ENCODE results near the gene PPP1R3D.
A peak's percentile ranks its signal among the peaks of the same experiment; 100 is the strongest.
"Not testable (repeated sequence)": the region's sequence is repeated elsewhere in the genome, so short reads cannot be mapped to it uniquely, and the experiment has no call there.

Gene PPP1R3D

DNA sequence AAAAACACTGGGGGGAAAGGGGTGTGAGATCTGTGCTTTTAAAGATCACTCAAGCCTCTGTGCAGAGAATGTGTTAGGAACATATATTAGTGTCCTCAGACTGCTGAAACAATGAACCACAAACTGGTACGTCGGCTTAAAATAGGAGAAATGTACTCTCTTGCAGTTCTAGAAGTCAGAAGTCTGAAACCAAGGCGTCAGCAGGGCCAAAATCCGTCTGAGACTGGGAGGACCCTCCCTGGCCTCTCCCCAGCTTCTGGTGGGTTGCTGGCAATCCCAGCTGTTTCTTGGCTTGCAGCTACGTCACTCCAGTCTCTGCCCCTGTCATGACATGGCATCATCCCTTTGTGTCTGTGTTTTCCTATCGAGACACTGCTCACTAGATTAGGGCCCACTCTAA, 22.1 kb upstream of the PPP1R3D start:
- no peak for DNase-seq (ENCODE audit: low spot score)
- in situ Hi-C loops (cut with MboI; ENCODE audit: low pct_unique_long_range_greater_than_20kb, low sequenced_read_pairs, unreplicated experiment), result no loop called here
- TF ChIP-seq, protein P1, sequence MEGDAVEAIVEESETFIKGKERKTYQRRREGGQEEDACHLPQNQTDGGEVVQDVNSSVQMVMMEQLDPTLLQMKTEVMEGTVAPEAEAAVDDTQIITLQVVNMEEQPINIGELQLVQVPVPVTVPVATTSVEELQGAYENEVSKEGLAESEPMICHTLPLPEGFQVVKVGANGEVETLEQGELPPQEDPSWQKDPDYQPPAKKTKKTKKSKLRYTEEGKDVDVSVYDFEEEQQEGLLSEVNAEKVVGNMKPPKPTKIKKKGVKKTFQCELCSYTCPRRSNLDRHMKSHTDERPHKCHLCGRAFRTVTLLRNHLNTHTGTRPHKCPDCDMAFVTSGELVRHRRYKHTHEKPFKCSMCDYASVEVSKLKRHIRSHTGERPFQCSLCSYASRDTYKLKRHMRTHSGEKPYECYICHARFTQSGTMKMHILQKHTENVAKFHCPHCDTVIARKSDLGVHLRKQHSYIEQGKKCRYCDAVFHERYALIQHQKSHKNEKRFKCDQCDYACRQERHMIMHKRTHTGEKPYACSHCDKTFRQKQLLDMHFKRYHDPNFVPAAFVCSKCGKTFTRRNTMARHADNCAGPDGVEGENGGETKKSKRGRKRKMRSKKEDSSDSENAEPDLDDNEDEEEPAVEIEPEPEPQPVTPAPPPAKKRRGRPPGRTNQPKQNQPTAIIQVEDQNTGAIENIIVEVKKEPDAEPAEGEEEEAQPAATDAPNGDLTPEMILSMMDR (IDR thresholded peaks at IDR 0.05; ENCODE audit: extremely low read depth, insufficient read depth, missing control alignments), result no peak

DNA sequence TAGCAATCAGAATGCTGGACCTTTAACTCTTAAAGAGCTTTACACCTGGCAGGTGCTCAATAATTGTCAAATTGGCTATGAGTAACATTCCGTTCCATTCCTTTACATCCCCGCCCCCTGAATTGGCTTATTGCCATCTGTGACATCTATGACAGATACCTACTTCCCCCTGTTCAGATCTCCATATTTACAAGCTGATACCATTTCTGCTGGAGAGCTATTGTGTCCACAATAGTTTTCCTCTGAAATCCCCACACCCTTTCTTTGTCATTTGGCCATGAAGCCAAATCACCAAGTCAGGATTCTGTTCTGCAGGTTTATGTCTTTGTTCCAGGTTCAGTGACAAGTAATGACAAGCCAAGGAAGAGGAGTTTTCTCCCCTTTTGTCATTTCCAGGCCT, 21.3 kb upstream of the PPP1R3D start:
- TF ChIP-seq, protein P1 (IDR thresholded peaks at IDR 0.05; ENCODE audit: extremely low read depth, insufficient read depth, missing control alignments), result no peak
- DNase-seq (ENCODE audit: low spot score), result no peak
- in situ Hi-C loops (cut with MboI; ENCODE audit: low pct_unique_long_range_greater_than_20kb, low sequenced_read_pairs, unreplicated experiment), result no loop called here

DNA sequence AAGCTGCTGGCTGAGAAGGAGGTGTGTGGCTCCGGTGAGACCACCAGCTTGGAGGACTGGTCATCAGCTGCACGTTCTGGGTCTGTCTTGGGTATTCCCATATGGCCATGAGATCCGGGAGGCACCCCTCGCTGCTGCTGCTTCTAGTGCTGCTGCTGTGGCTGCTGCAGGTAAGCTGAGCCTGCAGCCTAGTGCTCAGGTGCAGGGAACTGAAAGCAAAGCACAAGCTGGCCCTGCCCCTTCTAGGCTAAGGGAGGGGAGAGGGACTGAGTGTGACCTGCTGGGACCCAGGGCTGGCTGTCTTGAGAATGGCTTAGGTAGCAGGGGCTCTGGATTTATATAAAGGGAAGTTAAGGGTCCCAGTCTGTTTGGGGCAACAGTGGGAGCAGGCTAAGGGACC, 18.5 kb upstream of the PPP1R3D start:
- DNase-seq (ENCODE audit: low spot score), result no peak
- in situ Hi-C loops (cut with MboI; ENCODE audit: low pct_unique_long_range_greater_than_20kb, low sequenced_read_pairs, unreplicated experiment), result no loop called here

DNA sequence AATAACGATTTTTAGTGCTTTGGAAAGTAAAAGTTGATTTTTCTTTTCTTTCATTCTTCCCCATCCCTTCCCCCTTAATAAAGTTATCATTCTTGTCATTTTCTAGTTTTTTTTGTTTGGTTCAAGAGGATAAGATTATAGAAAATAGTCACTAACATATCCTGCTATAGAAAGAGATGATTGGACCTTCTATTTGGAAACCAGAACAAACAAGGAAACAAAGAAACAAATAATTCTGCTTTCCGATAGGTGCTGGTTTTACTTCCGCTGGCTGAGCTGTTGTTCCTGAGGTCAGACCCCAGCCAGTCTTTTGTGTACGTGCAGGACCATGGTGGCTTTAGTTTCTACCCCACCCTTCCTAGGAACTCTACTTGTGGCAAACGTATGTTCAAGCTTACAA, 18.0 kb upstream of the PPP1R3D start, which contains the start of gene CDH26:
CDH26 (plus strand) TSS at position 301 of the 400 bp plus-strand sequence. CDS start 304 bp downstream, outside the sequence.
- TF ChIP-seq, protein P1 (IDR thresholded peaks at IDR 0.05; ENCODE audit: extremely low read depth, insufficient read depth, missing control alignments), result no peak
- DNase-seq (ENCODE audit: low spot score), result no peak
- in situ Hi-C loops (cut with MboI; ENCODE audit: low pct_unique_long_range_greater_than_20kb, low sequenced_read_pairs, unreplicated experiment), result no loop called here

More for the DNA sequence above, 18.5 kb upstream of the PPP1R3D start:
- TF ChIP-seq, protein P1 (IDR thresholded peaks at IDR 0.05; ENCODE audit: extremely low read depth, insufficient read depth, missing control alignments), result no peak

DNA sequence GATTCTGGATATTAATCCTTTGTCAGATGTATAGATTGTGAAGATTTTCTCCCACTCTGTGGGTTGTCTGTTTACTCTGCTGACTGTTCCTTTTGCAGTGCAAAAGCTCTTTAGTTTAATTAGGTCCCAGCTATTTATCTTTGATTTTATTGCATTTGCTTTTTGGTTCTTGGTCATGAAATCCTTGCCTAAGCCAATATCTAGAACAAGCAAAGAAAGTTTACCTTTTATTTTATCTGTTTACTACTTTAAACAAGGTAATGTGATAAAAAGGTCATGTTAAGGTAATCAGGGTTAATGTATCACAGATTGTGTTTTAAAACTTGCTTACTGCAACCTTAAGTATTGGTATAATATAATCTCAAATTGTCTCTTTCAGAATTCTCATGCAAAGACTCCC, 17.5 kb upstream of the PPP1R3D start:
- DNase-seq (ENCODE audit: low spot score); in situ Hi-C loops (cut with MboI; ENCODE audit: low pct_unique_long_range_greater_than_20kb, low sequenced_read_pairs, unreplicated experiment): not testable (repeated sequence)

DNA sequence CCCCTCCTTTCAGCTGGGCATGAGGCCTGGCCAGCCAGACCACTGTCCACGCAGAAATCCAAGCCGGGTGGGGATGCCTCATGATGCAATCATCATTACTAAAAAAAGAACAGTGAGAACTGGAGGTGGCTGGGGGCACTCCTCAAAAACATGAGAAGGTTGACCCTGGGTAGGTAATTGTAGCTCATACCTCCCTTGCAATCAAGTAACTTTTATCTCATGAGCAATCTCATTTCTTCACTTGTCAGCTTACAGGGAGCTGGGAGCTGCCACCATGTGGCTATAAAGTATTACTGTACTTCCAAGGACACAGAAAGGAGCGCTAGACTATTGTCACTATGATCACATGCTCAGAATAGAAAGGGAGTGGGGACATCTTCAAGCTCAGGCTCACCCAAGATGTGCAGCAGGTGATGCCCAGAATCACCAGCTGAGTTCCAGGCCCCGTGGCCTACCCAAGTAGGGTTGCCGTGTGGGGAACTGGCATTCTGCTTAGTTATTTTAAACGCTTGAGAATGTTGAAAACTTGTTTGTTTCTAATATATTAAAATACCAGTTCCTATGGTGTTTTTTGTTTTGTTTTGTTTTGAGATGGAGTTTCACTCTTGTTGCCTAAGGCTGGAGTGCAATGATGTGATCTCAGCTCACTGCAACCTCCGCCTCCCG, 15.2 kb upstream of the PPP1R3D start:
- in situ Hi-C loops (cut with MboI; ENCODE audit: low pct_unique_long_range_greater_than_20kb, low sequenced_read_pairs, unreplicated experiment), result no loop called here
- no peak for DNase-seq (ENCODE audit: low spot score)
- TF ChIP-seq, protein P1 (IDR thresholded peaks at IDR 0.05; ENCODE audit: extremely low read depth, insufficient read depth, missing control alignments), result peak; percentile 9

DNA sequence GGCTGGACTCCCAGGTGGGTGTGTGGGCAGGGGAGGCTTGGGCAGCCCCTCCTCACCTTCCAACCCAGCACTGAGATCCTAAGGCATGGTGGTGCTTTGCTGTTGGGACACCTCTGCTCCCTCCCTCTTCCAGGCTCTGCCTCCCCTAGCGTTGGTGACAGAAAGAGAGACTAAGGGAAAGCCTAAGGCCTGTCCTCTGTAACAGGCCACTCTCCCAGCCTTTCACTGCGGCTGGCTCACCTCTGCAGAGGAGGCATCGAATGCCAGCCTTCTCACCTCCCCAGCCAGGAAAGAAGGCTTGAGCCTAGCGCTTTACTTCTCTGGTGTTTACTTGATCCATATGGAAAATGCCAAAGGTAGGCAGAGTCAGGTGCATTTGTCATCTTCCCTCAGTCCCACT, 14.6 kb upstream of the PPP1R3D start:
- TF ChIP-seq, protein P1 (IDR thresholded peaks at IDR 0.05; ENCODE audit: extremely low read depth, insufficient read depth, missing control alignments), result no peak
- in situ Hi-C loops (cut with MboI; ENCODE audit: low pct_unique_long_range_greater_than_20kb, low sequenced_read_pairs, unreplicated experiment), result no loop called here
- DNase-seq (ENCODE audit: low spot score), result no peak

Data from GM13977 (cell line).